LNCAP (cell line): ENCODE results near the gene SLC2A13.
A peak's percentile ranks its signal among the peaks of the same experiment; 100 is the strongest.

ENCODE experiments used
- CTCF ChIP-seq: fragments of 450-650 bp; IDR thresholded peaks from 2 replicates; pipeline ENCODE4 v1.5.1; 2017; ENCODE audit warnings: mild to moderate bottlenecking

Gene SLC2A13

GRCh38 chr12:40110586-40110985, 4.7 kb upstream of the SLC2A13 start:
- TF ChIP-seq CTCF, result no peak

- peak; percentile 33 for TF ChIP-seq CTCF
Observed at GRCh38 chr12:40107803-40108620, 2.1 kb upstream of the SLC2A13 start.

GRCh38 chr12:40107098-40107802, 1.4 kb upstream of the SLC2A13 start:
- TF ChIP-seq CTCF, result peak; percentile 93

- TF ChIP-seq CTCF, result no peak
Observed at GRCh38 chr12:40106655-40107054, 774 bp upstream of the SLC2A13 start.

GRCh38 chr12:40106202-40106533, 287 bp upstream of the SLC2A13 start:
- no peak for TF ChIP-seq CTCF

GRCh38 chr12:40105265-40105514, 691 bp downstream of the SLC2A13 start:
- TF ChIP-seq CTCF, result no peak

- no peak for TF ChIP-seq CTCF
Observed at GRCh38 chr12:40104461-40105264, 1.2 kb downstream of the SLC2A13 start.
